GM18951 (cell line): Measurements from ENCODE around the gene ACAP3.

Source experiments
- POLR2A ChIP-seq: IDR thresholded peaks from 4 replicates; pipeline ENCODE4 v1.6.1; 2011; ENCODE audit warnings: mild to moderate bottlenecking; ENCODE audit not compliant: insufficient read length, insufficient read depth; ENCODE audit errors: extremely low read depth
- in situ Hi-C: fragments of 300-500 bp; cut with MboI; formaldehyde crosslinking; loops from one replicate; pipeline ENCODE4 v1.12.0; 2022; ENCODE audit warnings: low sequenced_read_pairs, mixed read lengths, inconsistent platforms; ENCODE audit not compliant: unreplicated experiment

ACAP3 gene

DNA sequence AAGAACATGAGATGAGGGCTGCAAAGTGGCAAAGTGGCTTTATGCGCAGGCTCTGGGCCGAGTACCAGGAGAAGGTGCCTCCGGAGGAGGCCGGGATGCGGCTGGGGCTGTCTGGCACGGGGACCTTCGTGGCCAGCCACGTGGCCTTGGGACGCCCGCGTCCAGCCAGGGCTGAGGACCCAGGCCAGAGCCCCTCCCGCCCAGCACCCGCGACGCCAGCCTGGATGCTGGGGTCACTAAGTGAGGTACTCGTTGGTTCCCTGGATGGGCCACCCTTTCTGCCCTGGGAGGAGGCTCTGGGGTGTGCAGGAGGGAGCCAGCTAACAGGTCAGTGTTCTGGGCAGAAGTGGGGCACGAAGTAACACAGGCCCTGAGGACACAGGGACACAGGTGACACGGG lies 14.9 kb downstream of the ACAP3 start:
- in situ Hi-C loops: no loop called here
- no peak for TF ChIP-seq POLR2A

DNA sequence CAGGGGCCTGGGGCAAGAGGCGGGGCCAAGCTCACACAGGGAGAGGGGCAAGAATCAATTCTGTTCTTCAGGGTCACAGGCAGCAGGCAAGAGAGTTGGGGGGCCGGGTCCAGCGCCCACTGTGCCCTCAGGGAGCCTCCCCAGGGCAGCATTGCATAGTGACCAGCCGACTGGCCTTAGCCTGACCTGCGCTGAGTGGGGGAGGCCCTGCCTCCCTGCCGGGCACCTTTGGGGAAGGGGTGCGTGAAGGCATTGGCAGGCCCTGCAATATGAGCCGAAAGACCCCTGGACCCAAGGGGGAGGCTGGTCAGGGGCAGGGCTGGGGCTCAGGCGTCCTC lies 15.3 kb downstream of the ACAP3 start:
- no peak for TF ChIP-seq POLR2A
- in situ Hi-C loops: no loop called here

DNA sequence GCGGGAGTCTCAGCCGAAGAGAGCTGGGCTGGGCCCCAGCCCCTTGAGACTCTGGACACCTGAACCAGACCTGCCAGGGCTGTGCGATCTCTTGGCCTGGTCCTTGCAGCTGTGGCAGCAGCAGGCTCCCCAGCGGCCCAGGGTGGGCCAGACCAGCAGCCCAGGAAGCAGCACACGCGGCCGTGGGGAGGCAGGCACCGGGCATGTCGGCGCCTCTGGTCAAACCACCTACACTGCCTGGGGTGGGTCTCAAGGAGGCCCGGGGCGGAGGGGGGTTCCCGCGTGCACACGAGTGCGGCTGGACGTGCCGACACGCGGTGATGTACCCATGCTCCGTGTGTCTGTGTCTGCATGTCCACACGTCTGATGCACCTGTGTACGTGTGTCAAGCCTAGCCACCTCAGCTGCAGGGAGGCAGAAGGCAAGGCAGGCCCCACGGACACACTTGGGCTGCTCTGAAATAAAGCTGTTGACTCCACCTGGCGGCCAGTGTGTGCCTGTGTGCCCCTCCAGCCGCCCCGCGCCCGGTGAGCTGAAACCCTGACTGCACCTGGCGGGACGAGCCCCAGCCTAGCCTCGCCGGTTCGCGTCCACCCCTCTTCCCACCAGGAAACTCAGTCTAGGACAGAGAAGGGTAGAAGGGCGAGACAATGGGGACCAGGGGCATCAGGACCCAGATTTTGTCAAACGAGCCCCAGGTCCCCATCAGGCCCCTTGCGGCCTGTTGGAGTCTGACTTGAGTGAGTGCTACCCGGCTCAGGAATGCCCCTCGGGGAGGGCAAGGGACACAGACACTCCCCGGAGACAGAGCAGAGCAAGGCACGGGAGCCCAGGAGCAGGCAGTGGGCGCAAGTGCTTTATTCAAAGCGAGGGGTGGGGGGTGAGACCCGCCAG lies 15.9 kb downstream of the ACAP3 start:
- in situ Hi-C loops: no loop called here
- no peak for TF ChIP-seq POLR2A

DNA sequence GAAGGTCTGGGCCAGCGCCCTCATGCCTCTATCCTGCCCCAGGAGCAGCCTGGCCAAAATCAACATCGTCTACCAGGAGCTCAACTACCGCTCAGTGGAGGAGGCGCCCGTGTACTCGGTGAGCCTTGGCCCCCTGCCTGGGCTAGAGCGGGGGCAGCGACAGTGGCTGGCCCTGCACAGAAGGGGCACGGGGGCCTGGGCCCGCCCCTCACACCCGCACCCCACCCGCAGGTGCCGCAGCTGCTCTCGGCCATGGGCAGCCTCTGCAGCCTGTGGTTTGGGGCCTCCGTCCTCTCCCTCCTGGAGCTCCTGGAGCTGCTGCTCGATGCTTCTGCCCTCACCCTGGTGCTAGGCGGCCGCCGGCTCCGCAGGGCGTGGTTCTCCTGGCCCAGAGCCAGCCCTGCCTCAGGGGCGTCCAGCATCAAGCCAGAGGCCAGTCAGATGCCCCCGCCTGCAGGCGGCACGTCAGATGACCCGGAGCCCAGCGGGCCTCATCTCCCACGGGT lies 16.7 kb downstream of the ACAP3 start:
- no peak for TF ChIP-seq POLR2A
- in situ Hi-C loops: no loop called here

DNA sequence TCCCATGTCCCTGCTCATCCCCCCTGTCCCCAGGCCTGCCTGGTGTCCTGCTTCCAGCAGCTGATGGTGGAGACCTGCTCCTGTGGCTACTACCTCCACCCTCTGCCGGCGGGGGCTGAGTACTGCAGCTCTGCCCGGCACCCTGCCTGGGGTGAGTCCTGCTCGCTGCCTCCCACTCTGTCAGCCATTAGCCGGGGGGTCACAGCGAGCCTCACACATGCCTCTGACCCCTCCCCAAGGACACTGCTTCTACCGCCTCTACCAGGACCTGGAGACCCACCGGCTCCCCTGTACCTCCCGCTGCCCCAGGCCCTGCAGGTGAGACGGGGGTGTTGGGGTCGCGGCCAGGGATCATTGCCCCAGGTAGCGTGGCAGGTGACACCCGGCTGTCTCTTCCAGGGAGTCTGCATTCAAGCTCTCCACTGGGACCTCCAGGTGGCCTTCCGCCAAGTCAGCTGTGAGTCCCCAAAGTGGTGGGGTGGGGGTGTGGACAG lies 17.4 kb downstream of the ACAP3 start:
- no peak for TF ChIP-seq POLR2A
- in situ Hi-C loops: no loop called here

GRCh38 chr1:1287288-1288110 lies 20.2 kb downstream of the ACAP3 start:
- in situ Hi-C loops: no loop called here
- no peak for TF ChIP-seq POLR2A

GRCh38 chr1:1286313-1287261 lies 21.1 kb downstream of the ACAP3 start:
- in situ Hi-C loops: no loop called here
- no peak for TF ChIP-seq POLR2A

GRCh38 chr1:1285611-1286311 lies 22.0 kb downstream of the ACAP3 start:
- TF ChIP-seq POLR2A: no peak
- in situ Hi-C loops: no loop called here

DNA sequence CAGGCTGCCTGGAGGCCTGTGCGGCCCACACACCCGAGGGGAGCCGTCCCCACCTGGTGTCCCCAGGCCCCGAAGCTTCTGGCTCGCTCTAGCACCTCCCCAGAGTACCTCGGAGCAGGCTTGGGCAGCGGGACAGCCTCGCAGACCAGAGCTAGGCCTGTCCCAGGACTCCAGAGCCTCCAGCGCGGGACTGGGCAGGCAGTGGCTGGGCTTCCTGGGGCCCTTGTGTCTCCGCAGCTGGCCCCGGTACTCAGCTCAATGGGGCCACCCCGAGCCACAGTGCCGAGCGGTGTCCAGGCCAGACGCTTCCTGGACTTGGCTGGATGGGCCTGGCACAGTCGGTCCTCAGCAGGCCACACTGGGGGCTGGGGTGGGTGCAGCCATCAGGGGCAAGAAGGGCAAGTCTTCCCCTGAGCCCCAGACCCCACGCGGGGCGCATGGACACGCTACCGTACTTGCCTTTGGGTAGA lies 22.6 kb downstream of the ACAP3 start:
- TF ChIP-seq POLR2A: no peak
- in situ Hi-C loops: no loop called here

DNA sequence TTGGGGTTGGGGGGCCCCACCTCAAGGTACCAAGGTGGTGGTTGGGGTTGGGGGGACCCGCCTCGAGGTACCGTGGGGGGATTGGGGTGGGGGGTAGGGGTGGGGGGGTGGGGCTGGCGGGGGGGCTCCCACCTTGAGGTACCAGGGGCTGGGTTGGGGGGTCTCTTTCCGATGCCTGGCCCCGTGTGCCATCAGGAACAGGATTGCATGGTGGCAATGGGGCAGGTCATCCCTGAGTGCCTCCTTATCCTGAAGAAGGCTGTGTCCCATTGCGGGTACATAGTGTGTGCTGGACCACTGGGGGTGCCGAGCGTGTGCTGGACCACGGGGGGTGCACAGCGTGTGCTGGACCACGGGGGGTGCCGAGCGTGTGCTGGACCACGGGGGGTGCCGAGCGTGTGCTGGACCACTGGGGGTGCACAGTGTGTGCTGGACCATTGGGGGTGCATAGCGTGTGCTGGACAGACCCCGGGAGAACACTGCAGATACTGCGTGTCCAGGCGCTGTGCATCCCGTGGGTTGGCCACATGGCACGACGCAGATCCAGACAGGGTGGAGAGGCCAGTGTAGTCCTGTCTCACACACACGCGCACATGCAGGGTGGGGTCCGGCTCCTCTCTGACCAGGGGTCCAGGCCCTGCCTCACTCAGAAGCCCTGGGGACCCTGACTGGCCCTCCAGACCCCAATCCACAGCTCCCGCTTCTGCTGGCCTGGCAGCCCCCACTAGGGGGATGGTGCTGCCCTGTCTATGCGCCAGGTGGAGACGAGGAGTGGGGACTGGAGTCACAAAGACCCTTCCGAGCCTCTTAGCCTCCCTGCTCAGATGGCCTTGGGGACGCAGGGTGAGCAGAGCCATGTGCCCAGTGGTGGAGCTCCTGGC lies 23.3 kb downstream of the ACAP3 start:
- in situ Hi-C loops: no loop called here
- no peak for TF ChIP-seq POLR2A

DNA sequence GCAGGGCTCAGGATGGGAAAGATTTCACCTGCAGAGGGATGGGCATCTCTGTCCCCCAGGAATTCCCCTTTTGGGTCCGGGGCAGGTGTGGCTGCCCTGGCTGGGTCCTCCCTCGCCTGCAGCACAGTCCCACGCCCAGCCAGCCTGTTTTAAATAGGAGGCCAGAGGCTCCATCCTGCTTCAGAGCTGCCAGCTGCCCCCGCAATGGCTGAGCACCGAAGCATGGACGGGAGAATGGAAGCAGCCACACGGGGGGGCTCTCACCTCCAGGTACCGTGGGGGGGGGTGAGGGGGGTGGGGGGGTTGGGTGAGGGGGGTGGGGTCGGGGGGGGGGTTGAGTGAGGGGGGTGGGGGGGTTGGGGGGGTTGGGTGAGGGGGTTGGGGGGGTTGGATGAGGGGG lies 23.9 kb downstream of the ACAP3 start:
- TF ChIP-seq POLR2A: no peak
- in situ Hi-C loops: no loop called here
